HepG2 (cell line): ENCODE measurements around the gene VGLL4. TPM values are rescaled to one million over a fixed set of nuclear protein-coding genes. Genes with fewer than 3 reads are reported as not detected.

ENCODE experiments used
- ATAC-seq: fragments of 200-7000 bp; cut with Tn5 transposase; 3 replicates; pipeline ENCODE4 v1.9.1; 2020; ENCODE audit warnings: mild to moderate bottlenecking, moderate library complexity
- BruUV-seq: library from RNA; stranded (reverse); fragments of 400-500 nt; replicated peaks from 2 replicates; lab custom pipeline; 2021; lab: Mats Ljungman, UMichigan
- CTCF ChIA-PET: fragments of 300-600 bp; formaldehyde crosslinking; extraction: SDS; loops from one replicate; lab custom pipeline; 2021; ENCODE audit warnings: low total read pairs, inconsistent platforms, low intra/inter-chr PET ratio; lab: Yijun Ruan, JAX
- POLR2A ChIA-PET: fragments of 350-600 bp; sonication (Branson Sonifier 250); formaldehyde crosslinking; loops from one replicate; lab custom pipeline; 2020; ENCODE audit warnings: antibody characterized with exemption, inconsistent platforms; lab: Yijun Ruan, JAX
- DNase-seq: peaks from one replicate; pipeline ENCODE4 v3.0.0-alpha.2; 2015; ENCODE audit warnings: low spot score
- FAIRE-seq: peaks from 3 replicates; lab custom pipeline; 2011; peaks lifted over from hg19 to GRCh38; lab: Jason Lieb, UNC
- H2AFZ ChIP-seq: one replicate; pipeline ENCODE4 v1.6.1; 2011; ENCODE audit warnings: low read length, inconsistent platforms
- H3K27ac ChIP-seq: fragments of 300-600 bp; 3 replicates; pipeline ENCODE4 v1.8.0; 2011; ENCODE audit warnings: mixed run types, mild to moderate bottlenecking, mixed read lengths, low read length, inconsistent platforms; ENCODE audit not compliant: insufficient read depth; ENCODE audit errors: extremely low read length
- H3K27me3 ChIP-seq, 2 experiments: fragments of 200-600 bp in 1 of 2; 2 replicates in 1 of 2; 3 replicates in 1 of 2; pipeline versions ENCODE4 v1.6.0 to v1.8.0; 2011; ENCODE audit warnings: low read length in 2 of 2, mild to moderate bottlenecking in 2 of 2, moderate library complexity in 2 of 2, inconsistent platforms in 1 of 2; ENCODE audit not compliant: insufficient read depth in 2 of 2, control insufficient read depth in 1 of 2
- H3K36me3 ChIP-seq, 2 experiments: fragments of 200-600 bp in 1 of 2; replicated peaks in 1 of 2; 2 replicates in 1 of 2; 3 replicates in 1 of 2; pipeline versions ENCODE4 v1.5.1 to v1.8.0; 2011; ENCODE audit warnings: low read length in 2 of 2, inconsistent platforms in 1 of 2; ENCODE audit not compliant: insufficient read depth in 2 of 2, control insufficient read depth in 1 of 2
- H3K4me1 ChIP-seq: 2 replicates; pipeline ENCODE4 v1.5.1; 2012; ENCODE audit warnings: low read length, inconsistent platforms; ENCODE audit not compliant: insufficient read depth
- H3K4me2 ChIP-seq: 2 replicates; pipeline ENCODE4 v1.6.0; 2011; ENCODE audit warnings: low read depth, low read length, inconsistent platforms
- H3K4me3 ChIP-seq, 3 experiments: fragments of 200-600 bp in 1 of 3; sonication (generic), shearing (Covaris generic) in 1 of 3; replicated peaks in 1 of 3; 2 replicates each; pipeline ENCODE4 v1.5.1; 2011 to 2016; ENCODE audit warnings: low read length in 3 of 3, inconsistent platforms in 2 of 3, low read depth in 2 of 3, mild to moderate bottlenecking in 2 of 3, control low read depth in 1 of 3, mixed read lengths in 1 of 3; ENCODE audit not compliant: insufficient read depth in 1 of 3
- H3K79me2 ChIP-seq: one replicate; pipeline ENCODE4 v1.6.1; 2011; ENCODE audit warnings: low read length, inconsistent platforms; ENCODE audit not compliant: insufficient read depth
- H3K9ac ChIP-seq: 2 replicates; pipeline ENCODE4 v1.6.0; 2011; ENCODE audit warnings: mild to moderate bottlenecking, low read depth, low read length, inconsistent platforms; ENCODE audit not compliant: insufficient read depth
- H3K9me3 ChIP-seq: 2 replicates; pipeline ENCODE4 v1.5.1; 2012; ENCODE audit warnings: mild to moderate bottlenecking, low read length
- H4K20me1 ChIP-seq: 2 replicates; pipeline ENCODE4 v1.6.0; 2011; ENCODE audit warnings: inconsistent platforms, mild to moderate bottlenecking, low read length, moderate library complexity; ENCODE audit not compliant: insufficient read depth
- ATF7 ChIP-seq, 2 experiments: fragments of 450-650 bp in 1 of 2; sonication (generic) in 1 of 2; formaldehyde crosslinking in 1 of 2; IDR thresholded peaks; 2 replicates each; pipeline versions ENCODE4 v1.4.0 to v1.6.1; 2016 to 2020; ENCODE audit warnings: antibody characterized with exemption in 1 of 2, mild to moderate bottlenecking in 1 of 2, missing genetic modification reagents in 1 of 2
- KLF13 ChIP-seq: sonication (generic); formaldehyde crosslinking; IDR thresholded peaks from 2 replicates; pipeline ENCODE4 v1.4.0; 2020; ENCODE audit warnings: mild to moderate bottlenecking, missing genetic modification reagents
- MAFK ChIP-seq, 2 experiments: IDR thresholded peaks in 1 of 2; conservative IDR thresholded peaks in 1 of 2; 2 replicates each; pipeline ENCODE4 v1.6.1; 2011; ENCODE audit warnings: improper control_type of control experiment in 2 of 2, low read length in 2 of 2
- ZNF256 ChIP-seq: sonication (generic); formaldehyde crosslinking; conservative IDR thresholded peaks from 2 replicates; pipeline ENCODE4 v1.4.0; 2020; ENCODE audit warnings: missing genetic modification reagents
- WGBS: methylation state at CpG from one replicate; pipeline ENCODE4 v1.1.6; 2017; ENCODE audit warnings: low lambda C conversion rate; 5-methylcytosine and 5-hydroxymethylcytosine counted together
- in situ Hi-C: cut with HindIII; loops from 2 replicates; pipeline ENCODE4 v1.10.0; 2017; ENCODE audit warnings: low pct_unique_long_range_greater_than_20kb; ENCODE audit not compliant: extremely low pct_ligation_motif_present
- intact Hi-C: fragments of 100-400 bp; cut with micrococcal nuclease; formaldehyde crosslinking; loops from one replicate; pipeline ENCODE4 v1.10.0; 2022; ENCODE audit not compliant: unreplicated experiment
- polyA plus RNA-seq, 8 experiments: library from polyadenylated mRNA; depleted of rRNA in 3 of 8; stranded (reverse) in 7 of 8; unstranded in 1 of 8; fragments of >200 nt; fragmentation: Illumina TruSeq in 4 of 8; extraction: Trizol in 4 of 8; gene quantifications; 2 replicates each; pipeline versions ENCODE4 v1.2.1 to v1.2.3, GENCODE V29; 2011 to 2016; ENCODE audit warnings: low read depth in 4 of 8, missing spikeins in 1 of 8, mixed read lengths in 1 of 8; ENCODE audit not compliant: insufficient read depth in 1 of 8
- total RNA-seq, 5 experiments: library from RNA; depleted of rRNA; stranded (reverse); fragments of >200 nt; fragmentation: Illumina TruSeq; extraction: Trizol; gene quantifications; 2 replicates each; pipeline ENCODE4 v1.2.3, GENCODE V29; 2016; ENCODE audit warnings: low read depth in 1 of 5
- TF ChIP-seq, protein P1 (sequence below): sonication (generic); formaldehyde crosslinking; IDR thresholded peaks from 2 replicates; pipeline ENCODE4 v1.5.0; 2020; ENCODE audit warnings: mild to moderate bottlenecking, missing genetic modification reagents, moderate library complexity

Gene VGLL4
- total and polyA plus RNA-seq, 2 of the 13 experiments (the other 11 are each of a cell fraction or from before 2014, with no cell fraction given): 23.2 to 39.0 TPM

DNA sequence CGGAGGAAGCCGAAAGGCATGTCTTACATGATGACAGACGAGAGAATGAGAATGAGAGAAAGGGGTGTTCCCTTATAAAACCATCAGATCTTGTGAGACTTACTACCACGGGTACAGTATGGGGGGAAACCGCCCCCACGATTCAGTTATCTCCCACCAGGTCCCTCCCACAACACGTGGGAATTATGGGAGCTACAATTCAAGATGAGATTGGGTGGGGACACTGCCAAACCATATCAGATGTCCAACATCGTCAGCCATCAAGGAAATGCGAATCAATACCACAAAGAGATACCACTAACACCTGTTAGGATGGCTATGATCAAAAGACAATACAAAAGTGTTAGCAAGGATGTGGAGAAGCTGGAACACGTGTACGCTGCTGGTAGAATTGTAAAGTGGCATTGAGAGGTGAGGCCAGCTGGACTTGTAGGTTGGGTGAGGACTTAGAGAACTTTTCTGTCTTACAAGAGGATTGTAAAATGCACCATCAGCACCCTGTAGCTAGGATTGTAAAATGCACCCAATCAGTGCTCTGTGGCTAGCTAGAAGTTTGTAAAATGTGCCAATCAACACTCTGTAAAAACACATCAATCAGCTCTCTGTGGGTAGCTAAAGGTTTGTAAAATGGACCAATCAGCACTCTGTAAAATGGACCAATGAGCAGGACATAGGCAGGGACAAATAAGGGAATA, 37.5 kb downstream of the VGLL4 start:
- ChIA-PET POLR2A (interaction anchor here (1.1 kb wide), 1 partner anchor 15 kb away, joined by 3 read pairs; no protein-coding TSS in a partner anchor), CTCF (no interaction called here)
- H3K27ac ChIP-seq: no peak overlapping the region
- in situ Hi-C loops (no loop called here), intact Hi-C loops (loop anchor here (5.0 kb wide), 1 partner anchor 36 kb away; the partner anchor contains the start of gene VGLL4)
- no peak overlapping the region for H3K4me3 ChIP-seq
- H3K79me2 ChIP-seq: peaks cover 90% of the 10 kb centered on the region
- H2AFZ ChIP-seq: no peak overlapping the region
- BruUV-seq: no TSS peak
- H3K27me3 ChIP-seq: no peaks in the 10 kb centered on the region
- H3K4me2 ChIP-seq: no peak overlapping the region
- peaks cover 3 to 17% of the 10 kb centered on the region in 2 experiments; a peak in 4 of 5 replicates for H3K36me3 ChIP-seq
- peaks cover 41% of the 10 kb centered on the region for H3K4me1 ChIP-seq
- FAIRE-seq (no peak), ATAC-seq (no peak), DNase-seq (no peak)
- H4K20me1 ChIP-seq: peaks cover 19% of the 10 kb centered on the region
- H3K9ac ChIP-seq: no peak overlapping the region
- 92% methylated on average over 11 of the region's 11 CpGs for WGBS
- no peaks in the 10 kb centered on the region for H3K9me3 ChIP-seq
- no peak for TF ChIP-seq ATF7 (IDR thresholded peaks at IDR 0.05)
- TF ChIP-seq ATF7 (CRISPR knock-in tag; IDR thresholded peaks at IDR 0.05): no peak
- TF ChIP-seq MAFK (conservative IDR thresholded peaks at IDR 0.05 in 1 of 2, IDR thresholded peaks at IDR 0.05 in 1 of 2; ENCODE audit: low read length in 2 of 2): peak in 1 of 2 experiments; percentile 6; a peak in 1 of 4 replicates
- TF ChIP-seq, protein P1, sequence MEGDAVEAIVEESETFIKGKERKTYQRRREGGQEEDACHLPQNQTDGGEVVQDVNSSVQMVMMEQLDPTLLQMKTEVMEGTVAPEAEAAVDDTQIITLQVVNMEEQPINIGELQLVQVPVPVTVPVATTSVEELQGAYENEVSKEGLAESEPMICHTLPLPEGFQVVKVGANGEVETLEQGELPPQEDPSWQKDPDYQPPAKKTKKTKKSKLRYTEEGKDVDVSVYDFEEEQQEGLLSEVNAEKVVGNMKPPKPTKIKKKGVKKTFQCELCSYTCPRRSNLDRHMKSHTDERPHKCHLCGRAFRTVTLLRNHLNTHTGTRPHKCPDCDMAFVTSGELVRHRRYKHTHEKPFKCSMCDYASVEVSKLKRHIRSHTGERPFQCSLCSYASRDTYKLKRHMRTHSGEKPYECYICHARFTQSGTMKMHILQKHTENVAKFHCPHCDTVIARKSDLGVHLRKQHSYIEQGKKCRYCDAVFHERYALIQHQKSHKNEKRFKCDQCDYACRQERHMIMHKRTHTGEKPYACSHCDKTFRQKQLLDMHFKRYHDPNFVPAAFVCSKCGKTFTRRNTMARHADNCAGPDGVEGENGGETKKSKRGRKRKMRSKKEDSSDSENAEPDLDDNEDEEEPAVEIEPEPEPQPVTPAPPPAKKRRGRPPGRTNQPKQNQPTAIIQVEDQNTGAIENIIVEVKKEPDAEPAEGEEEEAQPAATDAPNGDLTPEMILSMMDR: no peak
- no peak for TF ChIP-seq KLF13 (CRISPR knock-in tag)
- TF ChIP-seq ZNF256 (CRISPR knock-in tag): no peak
